Esophagus muscularis mucosa (tissue), 4 donors: Measurements from ENCODE around the gene MAP1LC3A. TPM values are rescaled to one million over a fixed set of nuclear protein-coding genes. Genes with fewer than 3 reads are reported as not detected.

ENCODE experiments used
- DNase-seq: peaks from one replicate; pipeline ENCODE4 v3.0.0-alpha.2; 2017; ENCODE audit errors: extremely low spot score
- H3K27ac ChIP-seq, 4 donors: fragments of 200-600 bp; sonication (generic); replicated peaks in 1 of 4; 1 replicate in 3 of 4; 2 replicates in 1 of 4; pipeline ENCODE4 v1.5.1; 2016 to 2019; ENCODE audit warnings: mild to moderate bottlenecking in 1 of 4
- H3K27me3 ChIP-seq, 4 donors: fragments of 200-600 bp; sonication (generic); one replicate each; pipeline versions ENCODE4 v1.5.1 to v1.6.0; 2016 to 2019
- H3K36me3 ChIP-seq, 4 donors: fragments of 200-600 bp; sonication (generic); one replicate each; pipeline ENCODE4 v1.5.1; 2016 to 2019
- H3K4me1 ChIP-seq, 4 donors: fragments of 200-600 bp; sonication (generic); one replicate each; pipeline ENCODE4 v1.5.1; 2016 to 2019
- H3K4me3 ChIP-seq, 4 donors: fragments of 200-600 bp; sonication (generic); 1 replicate in 2 of 4; 2 replicates in 2 of 4; pipeline ENCODE4 v1.5.1; 2016 to 2019; ENCODE audit warnings: mild to moderate bottlenecking in 4 of 4, moderate library complexity in 1 of 4
- H3K9me3 ChIP-seq, 4 donors: fragments of 200-600 bp; sonication (generic); 1 replicate in 3 of 4; 2 replicates in 1 of 4; pipeline ENCODE4 v1.5.1; 2016 to 2019
- CTCF ChIP-seq, 3 experiments: fragments of 200-600 bp in 2 of 3; fragments of 450-650 bp in 1 of 3; sonication (generic) in 2 of 3; IDR thresholded peaks; one replicate each; pipeline ENCODE4 v1.5.1; 2017 to 2019; ENCODE audit warnings: antibody characterized with exemption in 3 of 3, mild to moderate bottlenecking in 2 of 3, moderate library complexity in 1 of 3
- EP300 ChIP-seq: sonication (generic); formaldehyde crosslinking; IDR thresholded peaks from one replicate; pipeline ENCODE4 v1.6.1; 2017; ENCODE audit warnings: antibody characterized with exemption
- POLR2A ChIP-seq: fragments of 450-650 bp; IDR thresholded peaks from one replicate; pipeline ENCODE4 v1.6.1; 2017; ENCODE audit warnings: antibody characterized with exemption, moderate library complexity, mild to moderate bottlenecking, low read depth
- POLR2AphosphoS5 ChIP-seq, 2 donors: sonication (generic); formaldehyde crosslinking; IDR thresholded peaks; one replicate each; pipeline ENCODE4 v1.6.1; 2017; ENCODE audit warnings: antibody characterized with exemption in 2 of 2
- WGBS: methylation state at CpG from one replicate; pipeline ENCODE4 v1.1.5; 2018; 5-methylcytosine and 5-hydroxymethylcytosine counted together
- intact Hi-C: fragments of 100-400 bp; cut with DNase I; formaldehyde crosslinking; loops from one replicate; pipeline ENCODE4 v1.15.1; 2023
- total RNA-seq, 4 donors: library from RNA; depleted of rRNA; stranded (reverse); fragments of >200 nt; gene quantifications; one replicate each; pipeline versions ENCODE4 v1.1.0 to v1.2.1, GENCODE V29; 2016

Gene MAP1LC3A
- total RNA-seq, 4 donors from 2014 or later = 83.9 to 152 (median 111) TPM

- intact Hi-C loops = no loop called here
- DNase-seq = no peak
- H3K36me3 ChIP-seq = peaks cover 5 to 56% (median 37%) of the 10 kb centered on the region in 4 donors
- no peak overlapping the region for H3K4me3 ChIP-seq
- H3K27me3 ChIP-seq = no peaks in the 10 kb centered on the region
- H3K27ac ChIP-seq = no peak overlapping the region
- peaks cover 3 to 20% (median 12%) of the 10 kb centered on the region in 4 donors for H3K4me1 ChIP-seq
- TF ChIP-seq POLR2AphosphoS5 (IDR thresholded peaks at IDR 0.05) (no peak), EP300 (no peak), CTCF (IDR thresholded peaks at IDR 0.05) (no peak), POLR2A (no peak)
- WGBS = 99% methylated on average over 5 of the region's 5 CpGs
- no peaks in the 10 kb centered on the region for H3K9me3 ChIP-seq
These were observed 15.9 kb downstream of the MAP1LC3A start for GRCh38 chr20:34574426-34574825.

- WGBS = 96% methylated on average over 6 of the region's 6 CpGs
- Histone ChIP-seq H3K36me3 (peaks cover 5 to 52% (median 37%) of the 10 kb centered on the region in 4 donors), H3K4me1 (peaks cover 5 to 23% (median 14%) of the 10 kb centered on the region in 4 donors), H3K4me3 (no peak overlapping the region), H3K9me3 (no peaks in the 10 kb centered on the region), H3K27ac (no peak overlapping the region), H3K27me3 (no peaks in the 10 kb centered on the region)
- DNase-seq = no peak
- intact Hi-C loops = loop anchor here (5.0 kb wide), 1 partner anchor 132 kb away; no protein-coding TSS in a partner anchor
- TF ChIP-seq POLR2AphosphoS5 (IDR thresholded peaks at IDR 0.05) (no peak), EP300 (no peak), POLR2A (no peak), CTCF (IDR thresholded peaks at IDR 0.05) (no peak)
These were observed 16.3 kb downstream of the MAP1LC3A start for GRCh38 chr20:34574861-34575260.

GRCh38 chr20:34575271-34575670, 16.8 kb downstream of the MAP1LC3A start:
- Histone ChIP-seq H3K27me3 (no peaks in the 10 kb centered on the region), H3K4me3 (no peak overlapping the region), H3K9me3 (no peaks in the 10 kb centered on the region), H3K27ac (no peak overlapping the region), H3K36me3 (peaks cover 5 to 50% (median 37%) of the 10 kb centered on the region in 4 donors), H3K4me1 (peaks cover 5 to 23% (median 16%) of the 10 kb centered on the region in 4 donors)
- intact Hi-C loops = loop anchor here (5.0 kb wide), 1 partner anchor 132 kb away; no protein-coding TSS in a partner anchor
- 100% methylated on average over 5 of the region's 5 CpGs for WGBS
- no peak for DNase-seq
- TF ChIP-seq CTCF (IDR thresholded peaks at IDR 0.05) (no peak), EP300 (no peak)

GRCh38 chr20:34575756-34576155, 17.2 kb downstream of the MAP1LC3A start:
- intact Hi-C loops = loop anchor here (5.0 kb wide), 1 partner anchor 132 kb away; no protein-coding TSS in a partner anchor
- DNase-seq = no peak
- H3K4me3 ChIP-seq = no peak overlapping the region
- no peaks in the 10 kb centered on the region for H3K27me3 ChIP-seq
- no peak overlapping the region for H3K27ac ChIP-seq
- WGBS = 94% methylated on average over 4 of the region's 4 CpGs
- H3K36me3 ChIP-seq = peaks cover 5 to 54% (median 37%) of the 10 kb centered on the region in 4 donors
- no peaks in the 10 kb centered on the region for H3K9me3 ChIP-seq
- TF ChIP-seq CTCF (IDR thresholded peaks at IDR 0.05) (no peak), POLR2A (no peak), POLR2AphosphoS5 (IDR thresholded peaks at IDR 0.05) (no peak), EP300 (no peak)
- H3K4me1 ChIP-seq = peaks cover 5 to 23% (median 17%) of the 10 kb centered on the region in 4 donors

GRCh38 chr20:34577061-34577460, 18.5 kb downstream of the MAP1LC3A start:
- H3K4me3 ChIP-seq = no peak overlapping the region
- intact Hi-C loops = loop anchor here (5.0 kb wide), 1 partner anchor 130 kb away; no protein-coding TSS in a partner anchor
- no peaks in the 10 kb centered on the region for H3K27me3 ChIP-seq
- no peak for DNase-seq
- peaks cover 14 to 32% (median 27%) of the 10 kb centered on the region in 4 donors for H3K4me1 ChIP-seq
- TF ChIP-seq EP300 (no peak), POLR2A (no peak), CTCF (IDR thresholded peaks at IDR 0.05) (no peak), POLR2AphosphoS5 (IDR thresholded peaks at IDR 0.05) (no peak)
- H3K36me3 ChIP-seq = peaks cover 5 to 49% (median 31%) of the 10 kb centered on the region in 4 donors
- no peaks in the 10 kb centered on the region for H3K9me3 ChIP-seq
- no peak overlapping the region for H3K27ac ChIP-seq
- WGBS = 82% methylated on average over 4 of the region's 4 CpGs
